ENCODE measurements around the gene MPPED2.

DNA sequence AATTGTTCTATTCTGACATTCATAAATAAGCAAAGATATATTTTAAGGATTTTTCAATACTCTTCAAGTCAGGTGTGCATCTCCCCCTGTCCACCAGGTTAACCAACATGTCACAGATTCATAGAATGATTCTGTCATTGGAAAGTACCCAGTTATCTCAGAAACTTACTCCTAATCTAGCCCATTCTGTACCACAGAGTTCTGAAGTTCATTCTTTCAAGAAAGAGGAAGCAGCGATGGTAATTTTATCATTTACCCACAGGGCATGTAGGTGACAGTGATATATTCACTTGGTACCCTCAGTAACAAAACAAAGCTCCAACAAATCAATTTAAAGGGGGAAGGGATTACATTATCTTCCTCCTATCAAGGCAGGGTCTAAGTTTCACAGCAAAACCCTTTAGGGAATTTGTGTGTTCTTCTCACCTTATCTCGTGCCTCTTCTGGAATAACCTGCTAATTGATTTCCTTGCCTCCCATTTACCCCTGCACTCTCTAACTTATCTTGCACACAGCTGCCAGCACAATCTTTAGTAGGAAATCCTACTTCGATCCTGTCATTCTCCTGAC is 19.0 kb upstream of the MPPED2 start:
- TF ChIP-seq, protein P1, sequence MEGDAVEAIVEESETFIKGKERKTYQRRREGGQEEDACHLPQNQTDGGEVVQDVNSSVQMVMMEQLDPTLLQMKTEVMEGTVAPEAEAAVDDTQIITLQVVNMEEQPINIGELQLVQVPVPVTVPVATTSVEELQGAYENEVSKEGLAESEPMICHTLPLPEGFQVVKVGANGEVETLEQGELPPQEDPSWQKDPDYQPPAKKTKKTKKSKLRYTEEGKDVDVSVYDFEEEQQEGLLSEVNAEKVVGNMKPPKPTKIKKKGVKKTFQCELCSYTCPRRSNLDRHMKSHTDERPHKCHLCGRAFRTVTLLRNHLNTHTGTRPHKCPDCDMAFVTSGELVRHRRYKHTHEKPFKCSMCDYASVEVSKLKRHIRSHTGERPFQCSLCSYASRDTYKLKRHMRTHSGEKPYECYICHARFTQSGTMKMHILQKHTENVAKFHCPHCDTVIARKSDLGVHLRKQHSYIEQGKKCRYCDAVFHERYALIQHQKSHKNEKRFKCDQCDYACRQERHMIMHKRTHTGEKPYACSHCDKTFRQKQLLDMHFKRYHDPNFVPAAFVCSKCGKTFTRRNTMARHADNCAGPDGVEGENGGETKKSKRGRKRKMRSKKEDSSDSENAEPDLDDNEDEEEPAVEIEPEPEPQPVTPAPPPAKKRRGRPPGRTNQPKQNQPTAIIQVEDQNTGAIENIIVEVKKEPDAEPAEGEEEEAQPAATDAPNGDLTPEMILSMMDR (IDR thresholded peaks at IDR 0.05) = no peak
- TF ChIP-seq POLR2A (IDR thresholded peaks at IDR 0.05) (no peak), POLR2AphosphoS5 (IDR thresholded peaks at IDR 0.05) (no peak)

Measured in stomach (tissue), 4 donors.